K562 (cell line): ENCODE results near the gene IFI30. TPM values are rescaled to one million over a fixed set of nuclear protein-coding genes. Genes with fewer than 3 reads are reported as not detected.
A peak's percentile ranks its signal among the peaks of the same experiment; 100 is the strongest.

Experiments used
- CBX3 ChIP-seq, 2 experiments: IDR thresholded peaks; 1 replicate in 1 of 2; 2 replicates in 1 of 2; pipeline ENCODE4 v1.6.1; 2012; ENCODE audit warnings: inconsistent platforms in 2 of 2, low read length in 2 of 2, borderline replicate concordance in 1 of 2, control low read depth in 1 of 2
- FOXK2 ChIP-seq, 2 experiments: fragments of 450-650 bp; IDR thresholded peaks in 1 of 2; conservative IDR thresholded peaks in 1 of 2; 2 replicates each; pipeline ENCODE4 v1.6.1; 2016; ENCODE audit warnings: low read depth in 2 of 2, mild to moderate bottlenecking in 1 of 2
- NFIC ChIP-seq: fragments of 450-650 bp; IDR thresholded peaks from 2 replicates; pipeline ENCODE4 v1.6.1; 2017; ENCODE audit warnings: mild to moderate bottlenecking, inconsistent platforms
- PTBP1 ChIP-seq: fragments of 200-400 bp; formaldehyde crosslinking; IDR thresholded peaks from 2 replicates; pipeline ENCODE4 v1.6.1; 2017; ENCODE audit warnings: low read depth, low read length
- RCOR1 ChIP-seq, 2 experiments: IDR thresholded peaks; 2 replicates each; pipeline ENCODE4 v1.6.1; 2012; ENCODE audit warnings: low read depth in 2 of 2, low read length in 2 of 2, borderline replicate concordance in 1 of 2, improper control_type of control experiment in 1 of 2
- ZBTB33 ChIP-seq: sonication (generic); formaldehyde crosslinking; IDR thresholded peaks from 2 replicates; pipeline ENCODE4 v1.8.1; 2023; ENCODE audit warnings: mild to moderate bottlenecking, missing genetic modification reagents
- ZNF740 ChIP-seq, 3 experiments: fragments of 200-800 bp in 1 of 3; sonication (Bioruptor generic) in 1 of 3; sonication (generic) in 1 of 3; formaldehyde crosslinking in 1 of 3; IDR thresholded peaks; 2 replicates each; pipeline versions ENCODE4 v1.6.1 to v1.8.0; 2016 to 2022; ENCODE audit warnings: mild to moderate bottlenecking in 2 of 3, missing compliant biosample characterization in 2 of 3, missing genetic modification characterization in 2 of 3, missing genetic modification reagents in 1 of 3
- polyA plus RNA-seq, 8 experiments: library from polyadenylated mRNA; depleted of rRNA in 4 of 8; stranded (reverse) in 5 of 8; unstranded in 3 of 8; fragments of >200 nt; fragmentation: Nextera tagmentation in 2 of 8; fragmentation: Illumina TruSeq in 1 of 8; extraction: Ambion mirVana in 2 of 8; extraction: Trizol in 1 of 8; gene quantifications; 2 replicates each; pipeline versions ENCODE4 v1.2.1 to v1.2.3, GENCODE V29; 2011 to 2014; ENCODE audit warnings: inconsistent platforms in 1 of 8, missing spikeins in 1 of 8
- total RNA-seq, 7 experiments: library from RNA; depleted of rRNA in 6 of 7; stranded (reverse); fragments of >200 nt in 6 of 7; fragmentation: Illumina TruSeq in 2 of 7; extraction: Trizol in 2 of 7; gene quantifications; 2 replicates each; pipeline versions ENCODE4 v1.2.1 to v1.2.3, GENCODE V29; 2011 to 2021; ENCODE audit warnings: low replicate concordance in 1 of 7

IFI30 gene
- total and polyA plus RNA-seq, 9 of the 15 experiments (the other 6 are each of a cell fraction or from before 2014, with no cell fraction given): 63.7 to 430 (median 109) TPM

- peak; percentile 83 for TF ChIP-seq ZNF740 (CRISPR knock-in tag; IDR thresholded peaks at IDR 0.05)
- TF ChIP-seq ZNF740 (tag; IDR thresholded peaks at IDR 0.05): no peak
- TF ChIP-seq PTBP1: peak; percentile 76; the same call in 1 of the 2 replicates
- TF ChIP-seq NFIC: peak; percentile 84
- TF ChIP-seq RCOR1 (IDR thresholded peaks at IDR 0.05; ENCODE audit: borderline replicate concordance in 1 of 2, low read depth in 2 of 2, low read length in 2 of 2): 0 out of 4 replicates have a peak, but pooled peaks of 1 of the 2 experiments have one; percentile 37
- peak; percentile 70 for TF ChIP-seq ZBTB33
- TF ChIP-seq FOXK2 (conservative IDR thresholded peaks at IDR 0.05 in 1 of 2, IDR thresholded peaks at IDR 0.05 in 1 of 2; ENCODE audit: low read depth in 2 of 2): peak; percentile 21 to 54; a peak in 2 of 4 replicates
- TF ChIP-seq CBX3 (IDR thresholded peaks at IDR 0.05; ENCODE audit: borderline replicate concordance in 1 of 2, low read length in 2 of 2): 0 out of 3 replicates have a peak, but pooled peaks of 1 of the 2 experiments have one; percentile 4
These were observed 1.8 kb upstream of the IFI30 start (continued) for GRCh38 chr19:18171605-18172327.
